Measurements from ENCODE around the gene ZNF488.

ZNF488 gene

DNA sequence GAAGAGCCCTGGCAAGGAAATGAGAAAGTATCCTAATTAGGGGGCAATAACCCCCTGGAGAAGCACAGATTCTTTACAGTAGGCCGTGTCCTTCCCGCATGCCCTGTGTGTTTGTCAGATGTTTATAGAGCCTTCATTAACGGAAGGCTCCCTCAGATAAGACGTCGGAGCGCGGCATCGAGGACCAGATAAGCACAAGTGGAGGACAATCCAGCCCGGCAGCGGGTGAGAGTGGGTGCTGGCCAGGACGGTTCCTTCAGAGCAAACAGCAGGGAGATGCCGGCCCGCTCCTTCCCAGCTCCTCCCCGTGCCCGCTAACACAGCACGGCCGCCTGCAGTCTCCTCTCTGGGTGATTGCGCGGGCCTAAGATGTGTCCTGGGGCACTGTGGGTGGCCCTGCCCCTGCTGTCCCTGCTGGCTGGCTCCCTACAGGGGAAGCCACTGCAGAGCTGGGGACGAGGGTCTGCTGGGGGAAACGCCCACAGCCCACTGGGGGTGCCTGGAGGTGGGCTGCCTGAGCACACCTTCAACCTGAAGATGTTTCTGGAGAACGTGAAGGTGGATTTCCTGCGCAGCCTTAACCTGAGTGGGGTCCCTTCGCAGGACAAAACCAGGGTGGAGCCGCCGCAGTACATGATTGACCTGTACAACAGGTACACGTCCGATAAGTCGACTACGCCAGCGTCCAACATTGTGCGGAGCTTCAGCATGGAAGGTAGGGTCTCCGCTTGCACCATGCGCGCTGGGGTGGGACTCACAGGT lies 61.6 kb downstream of the ZNF488 start, which contains the start of gene GDF2:
Gene GDF2, plus strand, starts transcription at position 155 of the 762 bp plus-strand sequence. Its CDS starts 215 bp downstream, at position 370.
- H3K9me3 ChIP-seq (ENCODE audit: control insufficient read depth in 1 of 2, low read length in 2 of 2): no peaks in the 10 kb centered on the region

DNA sequence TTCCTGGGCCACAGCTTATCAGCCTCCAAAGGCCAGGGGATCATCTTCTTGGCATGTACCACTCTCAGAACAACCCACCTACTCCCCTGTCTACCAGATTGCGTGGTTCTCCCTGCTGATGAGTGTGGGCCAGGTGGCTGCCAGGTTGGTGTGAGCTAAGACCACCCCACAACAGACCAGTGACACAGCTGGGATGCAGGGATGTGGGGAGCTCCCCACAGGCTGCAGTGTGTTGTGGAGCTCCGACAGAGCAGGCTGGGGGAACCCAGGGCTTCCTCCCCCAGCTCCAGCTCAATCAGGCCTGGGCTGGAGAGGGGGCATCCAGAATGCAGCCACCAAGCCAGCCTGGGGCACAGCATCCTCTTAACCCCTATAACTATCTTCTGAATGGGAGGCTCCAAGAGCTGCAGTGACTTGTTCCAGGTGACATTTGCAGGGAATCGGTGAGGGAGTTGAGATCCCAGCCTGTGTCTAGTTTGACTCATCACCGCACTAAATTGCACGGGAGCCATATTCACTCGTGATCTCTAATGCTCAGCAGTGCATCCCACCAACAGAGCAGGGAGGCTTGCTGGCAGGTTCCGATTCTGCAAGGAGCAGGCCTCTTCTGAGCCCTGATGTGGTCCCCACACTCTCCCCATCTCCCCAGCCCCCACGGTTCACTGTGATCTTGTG lies 62.4 kb downstream of the ZNF488 start:
- no peak overlapping the region for H3K27ac ChIP-seq (ENCODE audit: low read depth, low read length)
- H3K27me3 ChIP-seq (ENCODE audit: control insufficient read depth in 1 of 2, insufficient read depth in 2 of 2, low read length in 2 of 2): peaks cover 0 to 12% of the 10 kb centered on the region in 2 donors
- no peaks in the 10 kb centered on the region for H3K36me3 ChIP-seq (ENCODE audit: control insufficient read depth in 1 of 2, insufficient read depth in 2 of 2, low read length in 2 of 2)
- H3K4me3 ChIP-seq (ENCODE audit: low read depth in 1 of 2, low read length in 2 of 2): no peak overlapping the region
- no peaks in the 10 kb centered on the region for H3K9me3 ChIP-seq (ENCODE audit: control insufficient read depth in 1 of 2, low read length in 2 of 2)
- no peak overlapping the region for H3K9ac ChIP-seq (ENCODE audit: low read depth in 1 of 2, low read length in 2 of 2)
- H3K4me1 ChIP-seq (ENCODE audit: control insufficient read depth in 1 of 2, insufficient read depth in 2 of 2, low read length in 2 of 2): no peaks in the 10 kb centered on the region

More for the DNA sequence above, 61.6 kb downstream of the ZNF488 start, which contains the start of gene GDF2:
- H3K4me1 ChIP-seq (ENCODE audit: control insufficient read depth in 1 of 2, insufficient read depth in 2 of 2, low read length in 2 of 2): no peaks in the 10 kb centered on the region
- H3K36me3 ChIP-seq (ENCODE audit: control insufficient read depth in 1 of 2, insufficient read depth in 2 of 2, low read length in 2 of 2): no peaks in the 10 kb centered on the region
- peaks cover 0 to 12% of the 10 kb centered on the region in 2 donors for H3K27me3 ChIP-seq (ENCODE audit: control insufficient read depth in 1 of 2, insufficient read depth in 2 of 2, low read length in 2 of 2)
- no peak within 1 kb of the TSS for H3K27ac ChIP-seq (ENCODE audit: low read depth, low read length)
- H3K4me3 ChIP-seq (ENCODE audit: low read depth in 1 of 2, low read length in 2 of 2): no peak within 1 kb of the TSS
- no peak within 1 kb of the TSS for H3K9ac ChIP-seq (ENCODE audit: low read depth in 1 of 2, low read length in 2 of 2)

DNA sequence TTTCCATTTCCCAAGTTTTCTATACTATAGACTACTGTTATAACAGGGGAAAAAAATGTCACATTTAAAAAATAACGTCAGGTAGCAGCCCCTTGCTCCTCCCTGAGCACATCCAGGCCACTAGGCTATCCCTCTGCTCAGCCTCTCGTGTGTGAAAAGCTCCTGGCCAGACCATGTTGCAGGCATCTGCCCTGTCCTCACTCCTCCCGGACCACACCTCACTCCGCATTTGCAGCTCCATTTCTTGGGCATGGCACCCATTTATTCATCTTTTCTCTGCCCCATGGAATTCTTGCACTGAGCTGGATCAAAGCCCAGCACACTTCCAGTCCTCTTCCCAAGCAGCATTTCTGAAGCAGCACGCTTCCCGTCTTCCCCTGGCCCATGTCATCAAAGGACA lies 63.3 kb downstream of the ZNF488 start:
- no peak overlapping the region for H3K9ac ChIP-seq (ENCODE audit: low read depth in 1 of 2, low read length in 2 of 2)
- no peaks in the 10 kb centered on the region for H3K4me1 ChIP-seq (ENCODE audit: control insufficient read depth in 1 of 2, insufficient read depth in 2 of 2, low read length in 2 of 2)
- no peaks in the 10 kb centered on the region for H3K9me3 ChIP-seq (ENCODE audit: control insufficient read depth in 1 of 2, low read length in 2 of 2)

DNA sequence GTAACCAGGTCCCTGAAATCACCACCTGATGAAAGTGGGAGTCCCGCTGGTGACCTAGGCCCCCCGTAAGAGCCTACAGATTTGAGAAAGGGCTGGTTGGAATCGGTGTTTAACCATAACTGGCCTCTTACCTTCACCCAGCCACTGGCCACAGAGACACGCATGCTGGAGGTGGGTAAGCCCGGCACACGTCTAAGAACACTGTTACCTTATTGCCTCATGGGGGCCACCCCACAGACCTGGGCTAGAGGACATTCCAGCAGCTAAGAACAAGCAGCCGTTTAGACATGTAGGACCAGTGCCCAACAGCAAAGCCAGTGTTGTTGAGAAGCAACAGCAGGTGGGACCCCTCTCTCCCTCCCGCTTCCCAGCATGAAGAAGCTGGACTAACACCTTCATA lies 64.3 kb downstream of the ZNF488 start:
- H3K4me3 ChIP-seq (ENCODE audit: low read depth in 1 of 2, low read length in 2 of 2): no peak overlapping the region

More for the DNA sequence above, 63.3 kb downstream of the ZNF488 start:
- no peaks in the 10 kb centered on the region for H3K36me3 ChIP-seq (ENCODE audit: control insufficient read depth in 1 of 2, insufficient read depth in 2 of 2, low read length in 2 of 2)
- H3K4me3 ChIP-seq (ENCODE audit: low read depth in 1 of 2, low read length in 2 of 2): no peak overlapping the region
- no peak overlapping the region for H3K27ac ChIP-seq (ENCODE audit: low read depth, low read length)
- H3K27me3 ChIP-seq (ENCODE audit: control insufficient read depth in 1 of 2, insufficient read depth in 2 of 2, low read length in 2 of 2): peaks cover 0 to 12% of the 10 kb centered on the region in 2 donors

DNA sequence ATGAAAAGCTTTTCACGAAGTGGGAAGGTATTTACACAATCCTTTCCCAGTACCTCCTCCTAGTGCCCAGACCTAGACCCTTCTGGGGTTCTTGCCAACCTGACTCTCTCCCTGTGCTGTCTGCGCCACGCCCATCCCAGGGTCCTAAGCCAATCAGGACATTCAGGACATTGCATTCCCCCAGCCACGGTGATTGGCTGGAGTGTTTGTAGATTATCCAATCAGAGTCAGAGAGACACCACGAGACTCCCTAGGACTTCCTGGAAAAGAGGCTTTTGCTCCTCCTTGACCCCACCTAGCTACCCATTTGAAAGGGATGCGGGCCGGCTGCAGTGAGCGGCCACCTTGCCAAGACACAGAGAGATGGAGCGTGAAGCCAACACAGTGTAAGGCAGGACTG lies 65.4 kb downstream of the ZNF488 start:
- Histone ChIP-seq H3K27me3 (ENCODE audit: control insufficient read depth in 1 of 2, insufficient read depth in 2 of 2, low read length in 2 of 2) (peaks cover 0 to 12% of the 10 kb centered on the region in 2 donors), H3K36me3 (ENCODE audit: control insufficient read depth in 1 of 2, insufficient read depth in 2 of 2, low read length in 2 of 2) (no peaks in the 10 kb centered on the region), H3K9me3 (ENCODE audit: control insufficient read depth in 1 of 2, low read length in 2 of 2) (no peaks in the 10 kb centered on the region), H3K27ac (ENCODE audit: low read depth, low read length) (no peak overlapping the region), H3K4me1 (ENCODE audit: control insufficient read depth in 1 of 2, insufficient read depth in 2 of 2, low read length in 2 of 2) (no peaks in the 10 kb centered on the region), H3K9ac (ENCODE audit: low read depth in 1 of 2, low read length in 2 of 2) (no peak overlapping the region), H3K4me3 (ENCODE audit: low read depth in 1 of 2, low read length in 2 of 2) (no peak overlapping the region)

More for the DNA sequence above, 64.3 kb downstream of the ZNF488 start:
- H3K27ac ChIP-seq (ENCODE audit: low read depth, low read length): no peak overlapping the region
- no peaks in the 10 kb centered on the region for H3K36me3 ChIP-seq (ENCODE audit: control insufficient read depth in 1 of 2, insufficient read depth in 2 of 2, low read length in 2 of 2)
- H3K9me3 ChIP-seq (ENCODE audit: control insufficient read depth in 1 of 2, low read length in 2 of 2): no peaks in the 10 kb centered on the region
- no peaks in the 10 kb centered on the region for H3K4me1 ChIP-seq (ENCODE audit: control insufficient read depth in 1 of 2, insufficient read depth in 2 of 2, low read length in 2 of 2)
- H3K27me3 ChIP-seq (ENCODE audit: control insufficient read depth in 1 of 2, insufficient read depth in 2 of 2, low read length in 2 of 2): peaks cover 0 to 12% of the 10 kb centered on the region in 2 donors
- no peak overlapping the region for H3K9ac ChIP-seq (ENCODE audit: low read depth in 1 of 2, low read length in 2 of 2)

DNA sequence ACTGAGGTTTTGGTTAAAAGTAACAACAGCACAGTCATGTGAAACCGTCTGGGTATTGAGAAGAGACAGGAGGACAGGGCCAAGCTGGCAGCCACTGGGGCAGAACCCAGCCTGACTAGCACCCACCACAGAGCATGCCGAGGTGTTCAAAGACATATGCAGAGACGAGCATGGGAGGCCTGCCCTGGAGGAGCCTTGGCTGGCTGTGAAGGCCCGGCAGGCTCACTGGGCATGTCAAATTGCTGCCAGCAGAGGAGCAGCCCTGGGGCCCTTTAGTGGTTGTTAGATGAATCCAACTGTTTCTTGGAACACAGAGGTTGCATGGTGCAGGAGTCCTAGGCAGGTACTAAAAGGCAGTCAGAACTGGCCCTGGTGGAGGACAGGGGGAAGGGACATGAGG lies 66.8 kb downstream of the ZNF488 start:
- Histone ChIP-seq H3K36me3 (ENCODE audit: control insufficient read depth in 1 of 2, insufficient read depth in 2 of 2, low read length in 2 of 2) (no peaks in the 10 kb centered on the region), H3K4me1 (ENCODE audit: control insufficient read depth in 1 of 2, insufficient read depth in 2 of 2, low read length in 2 of 2) (no peaks in the 10 kb centered on the region), H3K27ac (ENCODE audit: low read depth, low read length) (no peak overlapping the region), H3K27me3 (ENCODE audit: control insufficient read depth in 1 of 2, insufficient read depth in 2 of 2, low read length in 2 of 2) (peaks cover 0 to 8% of the 10 kb centered on the region in 2 donors), H3K9me3 (ENCODE audit: control insufficient read depth in 1 of 2, low read length in 2 of 2) (no peaks in the 10 kb centered on the region), H3K9ac (ENCODE audit: low read depth in 1 of 2, low read length in 2 of 2) (no peak overlapping the region), H3K4me3 (ENCODE audit: low read depth in 1 of 2, low read length in 2 of 2) (no peak overlapping the region)

DNA sequence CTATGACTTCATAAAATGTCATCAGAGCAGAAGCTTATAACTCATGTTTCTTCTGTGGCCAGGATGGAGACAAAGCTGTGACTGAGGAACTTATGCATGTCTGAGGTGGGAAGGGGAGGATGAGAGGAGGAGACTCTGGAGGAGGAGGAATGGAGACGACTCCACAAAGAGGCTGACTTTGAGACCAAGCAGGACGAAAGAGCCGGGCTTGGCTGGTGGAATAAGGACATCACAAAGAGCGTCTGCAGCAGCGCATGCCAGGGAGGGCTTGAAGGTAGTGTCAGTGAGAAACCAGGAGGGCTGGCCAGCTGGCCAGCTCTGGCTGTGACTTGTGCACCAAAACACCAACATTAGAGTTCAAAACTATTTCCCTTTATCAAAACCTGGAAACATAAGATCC lies 68.0 kb downstream of the ZNF488 start:
- Histone ChIP-seq H3K9me3 (ENCODE audit: control insufficient read depth in 1 of 2, low read length in 2 of 2) (no peaks in the 10 kb centered on the region), H3K27ac (ENCODE audit: low read depth, low read length) (no peak overlapping the region), H3K9ac (ENCODE audit: low read depth in 1 of 2, low read length in 2 of 2) (no peak overlapping the region), H3K4me1 (ENCODE audit: control insufficient read depth in 1 of 2, insufficient read depth in 2 of 2, low read length in 2 of 2) (peaks cover 9 to 10% of the 10 kb centered on the region in 2 donors), H3K27me3 (ENCODE audit: control insufficient read depth in 1 of 2, insufficient read depth in 2 of 2, low read length in 2 of 2) (peaks cover 0 to 5% of the 10 kb centered on the region in 2 donors), H3K36me3 (ENCODE audit: control insufficient read depth in 1 of 2, insufficient read depth in 2 of 2, low read length in 2 of 2) (no peaks in the 10 kb centered on the region), H3K4me3 (ENCODE audit: low read depth in 1 of 2, low read length in 2 of 2) (no peak overlapping the region)

Measured in duodenal mucosa (tissue), 2 donors.